Keratinocyte (primary cell): ENCODE results near the gene SERPINB1. TPM values are rescaled to one million over a fixed set of nuclear protein-coding genes. Genes with fewer than 3 reads are reported as not detected.
"Not testable (repeated sequence)": the region's sequence is repeated elsewhere in the genome, so short reads cannot be mapped to it uniquely, and the experiment has no call there.

Source experiments
- DNase-seq: peaks from one replicate; pipeline ENCODE4 v3.0.0-alpha.2; 2011; ENCODE audit warnings: low read depth, missing footprints, low spot score
- FAIRE-seq: peaks from 2 replicates; lab custom pipeline; 2011; peaks lifted over from hg19 to GRCh38; lab: Jason Lieb, UNC
- H2AFZ ChIP-seq: 2 replicates; pipeline ENCODE4 v1.6.0; 2012; ENCODE audit warnings: low read length, control low read depth, inconsistent platforms; ENCODE audit not compliant: control insufficient read depth
- H3K27ac ChIP-seq: 2 replicates; pipeline ENCODE4 v1.5.1; 2011; ENCODE audit warnings: low read length; ENCODE audit not compliant: control insufficient read depth, insufficient read depth
- H3K27me3 ChIP-seq: 3 replicates; pipeline ENCODE4 v1.6.0; 2011; ENCODE audit warnings: low read length; ENCODE audit not compliant: control insufficient read depth, insufficient read depth; ENCODE audit errors: extremely low read depth
- H3K36me3 ChIP-seq, 2 experiments: 2 replicates in 1 of 2; 3 replicates in 1 of 2; pipeline ENCODE4 v1.5.1; 2011; ENCODE audit warnings: low read length in 2 of 2, mild to moderate bottlenecking in 1 of 2; ENCODE audit not compliant: control insufficient read depth in 2 of 2, insufficient read depth in 2 of 2; ENCODE audit errors: extremely low read depth in 1 of 2
- H3K4me1 ChIP-seq: 3 replicates; pipeline ENCODE4 v1.5.1; 2011; ENCODE audit warnings: low read length; ENCODE audit not compliant: control insufficient read depth, insufficient read depth; ENCODE audit errors: extremely low read depth
- H3K4me2 ChIP-seq: 3 replicates; pipeline ENCODE4 v1.6.0; 2011; ENCODE audit warnings: low read depth, low read length; ENCODE audit not compliant: control insufficient read depth, insufficient read depth; ENCODE audit errors: extremely low read depth
- H3K4me3 ChIP-seq, 3 experiments: fragments of 200-600 bp in 1 of 3; sonication (generic) in 1 of 3; 2 replicates in 2 of 3; 3 replicates in 1 of 3; pipeline ENCODE4 v1.5.1; 2011 to 2016; ENCODE audit warnings: low read length in 3 of 3, mild to moderate bottlenecking in 3 of 3, control low read depth in 2 of 3, inconsistent platforms in 1 of 3, low read depth in 1 of 3, mixed read lengths in 1 of 3, mixed run types in 1 of 3, moderate library complexity in 1 of 3; ENCODE audit not compliant: control insufficient read depth in 2 of 3, insufficient read depth in 2 of 3; ENCODE audit errors: extremely low read depth in 1 of 3
- H3K79me2 ChIP-seq: 2 replicates; pipeline ENCODE4 v1.6.0; 2012; ENCODE audit warnings: low read length; ENCODE audit not compliant: control insufficient read depth, insufficient read depth
- H3K9ac ChIP-seq: 3 replicates; pipeline ENCODE4 v1.6.0; 2011; ENCODE audit warnings: low read length; ENCODE audit not compliant: control insufficient read depth, insufficient read depth; ENCODE audit errors: extremely low read depth
- H3K9me1 ChIP-seq: 3 replicates; pipeline ENCODE4 v1.6.0; 2011; ENCODE audit warnings: low read length; ENCODE audit not compliant: control insufficient read depth, insufficient read depth; ENCODE audit errors: extremely low read depth
- H3K9me3 ChIP-seq: 2 replicates; pipeline ENCODE4 v1.5.1; 2012; ENCODE audit warnings: low read depth, low read length; ENCODE audit not compliant: control insufficient read depth
- H4K20me1 ChIP-seq: 3 replicates; pipeline ENCODE4 v1.6.0; 2011; ENCODE audit warnings: low read length; ENCODE audit not compliant: control insufficient read depth, insufficient read depth; ENCODE audit errors: extremely low read depth
- EZH2 ChIP-seq: IDR thresholded peaks from one replicate; pipeline ENCODE4 v1.6.1; 2012; ENCODE audit warnings: inconsistent platforms, mild to moderate bottlenecking, low read length, moderate library complexity
- dilution Hi-C: fragments of 300-500 bp; cut with MboI; formaldehyde crosslinking; loops from one replicate; pipeline ENCODE4 v1.7.0; 2020; ENCODE audit warnings: low sequenced_read_pairs; ENCODE audit not compliant: extremely low pct_ligation_motif_present
- polyA plus RNA-seq, 5 experiments: library from polyadenylated mRNA; depleted of rRNA in 3 of 5; stranded (reverse) in 3 of 5; stranded (forward) in 1 of 5; unstranded in 1 of 5; fragments of >200 nt; gene quantifications; 1 replicate in 1 of 5; 2 replicates in 3 of 5; 3 replicates in 1 of 5; pipeline versions ENCODE4 v1.2.1 to v1.2.3, GENCODE V29; 2011 to 2012; ENCODE audit warnings: missing spikeins in 2 of 5, low read depth in 1 of 5, low replicate concordance in 1 of 5
- TF ChIP-seq, protein P1 (sequence below), 3 experiments: IDR thresholded peaks in 1 of 3; conservative IDR thresholded peaks in 1 of 3; optimal IDR thresholded peaks in 1 of 3; 2 replicates in 2 of 3; 3 replicates in 1 of 3; pipeline versions ENCODE3 to v1.5.1; 2011; ENCODE audit warnings: low read length in 3 of 3, mild to moderate bottlenecking in 3 of 3, moderate library complexity in 2 of 3, control low read depth in 1 of 3, inconsistent platforms in 1 of 3; ENCODE audit not compliant: insufficient read depth in 2 of 3; ENCODE audit errors: extremely low read depth in 1 of 3

Gene SERPINB1
- polyA plus RNA-seq, 1 donor (not counting 4 experiments of a cell fraction or from before 2014, with no cell fraction given), result 71.9 TPM

DNA sequence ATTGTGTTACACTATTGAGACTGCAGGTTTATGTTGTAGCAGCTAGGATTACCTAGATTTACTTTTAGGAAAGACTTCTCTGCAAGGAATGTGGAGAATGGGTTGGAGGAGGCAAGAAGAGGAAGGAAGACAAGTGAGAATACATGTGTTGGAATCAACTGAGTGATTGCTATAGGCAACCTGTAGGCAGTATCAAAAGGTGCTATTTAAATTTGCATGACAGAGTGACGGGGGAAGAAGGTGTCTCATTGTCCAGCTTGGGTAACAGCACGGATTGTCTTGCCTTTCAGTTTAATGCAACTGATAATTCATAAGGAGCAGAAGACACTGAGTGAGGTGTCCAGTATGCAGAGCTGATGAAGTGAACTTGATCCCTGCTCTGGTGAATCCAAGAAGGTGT lies 42.0 kb upstream of the SERPINB1 start:
- no peak for DNase-seq
- Histone ChIP-seq H3K36me3 (no peaks in the 10 kb centered on the region), H4K20me1 (no peaks in the 10 kb centered on the region), H3K79me2 (no peaks in the 10 kb centered on the region), H3K27ac (no peak overlapping the region), H3K4me2 (no peak overlapping the region), H3K9me3 (no peaks in the 10 kb centered on the region), H3K9ac (no peak overlapping the region), H3K4me1 (no peaks in the 10 kb centered on the region), H3K4me3 (no peak overlapping the region), H3K27me3 (no peaks in the 10 kb centered on the region), H2AFZ (no peak overlapping the region), H3K9me1 (no peaks in the 10 kb centered on the region)
- no peak for TF ChIP-seq EZH2
- TF ChIP-seq, protein P1, sequence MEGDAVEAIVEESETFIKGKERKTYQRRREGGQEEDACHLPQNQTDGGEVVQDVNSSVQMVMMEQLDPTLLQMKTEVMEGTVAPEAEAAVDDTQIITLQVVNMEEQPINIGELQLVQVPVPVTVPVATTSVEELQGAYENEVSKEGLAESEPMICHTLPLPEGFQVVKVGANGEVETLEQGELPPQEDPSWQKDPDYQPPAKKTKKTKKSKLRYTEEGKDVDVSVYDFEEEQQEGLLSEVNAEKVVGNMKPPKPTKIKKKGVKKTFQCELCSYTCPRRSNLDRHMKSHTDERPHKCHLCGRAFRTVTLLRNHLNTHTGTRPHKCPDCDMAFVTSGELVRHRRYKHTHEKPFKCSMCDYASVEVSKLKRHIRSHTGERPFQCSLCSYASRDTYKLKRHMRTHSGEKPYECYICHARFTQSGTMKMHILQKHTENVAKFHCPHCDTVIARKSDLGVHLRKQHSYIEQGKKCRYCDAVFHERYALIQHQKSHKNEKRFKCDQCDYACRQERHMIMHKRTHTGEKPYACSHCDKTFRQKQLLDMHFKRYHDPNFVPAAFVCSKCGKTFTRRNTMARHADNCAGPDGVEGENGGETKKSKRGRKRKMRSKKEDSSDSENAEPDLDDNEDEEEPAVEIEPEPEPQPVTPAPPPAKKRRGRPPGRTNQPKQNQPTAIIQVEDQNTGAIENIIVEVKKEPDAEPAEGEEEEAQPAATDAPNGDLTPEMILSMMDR (optimal IDR thresholded peaks at IDR 0.05 in 1 of 3, IDR thresholded peaks at IDR 0.05 in 1 of 3, conservative IDR thresholded peaks at IDR 0.05 in 1 of 3; ENCODE audit: extremely low read depth in 1 of 3, insufficient read depth in 2 of 3, low read length in 3 of 3), result no peak
- dilution Hi-C loops, result no loop called here
- no peak for FAIRE-seq

DNA sequence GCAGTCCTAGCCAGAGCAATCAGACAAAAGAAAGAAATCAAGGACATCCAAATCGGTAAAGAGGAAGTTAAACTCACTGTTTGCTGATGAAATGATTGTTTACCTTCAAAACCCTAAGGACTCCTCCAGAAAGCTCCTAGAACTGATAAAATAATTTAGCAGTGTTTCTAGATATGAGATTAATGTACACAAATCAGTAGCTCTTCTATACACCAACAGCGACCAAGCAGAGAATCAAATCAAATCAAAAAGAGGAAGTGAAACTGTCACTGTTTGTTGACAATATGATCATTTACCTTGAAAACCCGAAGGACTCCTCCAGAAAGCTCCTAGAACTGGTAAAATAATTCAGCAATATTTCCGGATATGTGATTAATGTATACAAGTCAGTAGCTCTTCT lies 39.8 kb upstream of the SERPINB1 start:
- FAIRE-seq (no peak), DNase-seq (no peak)
- no peaks in the 10 kb centered on the region for H3K9me3 ChIP-seq
- no peaks in the 10 kb centered on the region for H3K36me3 ChIP-seq
- no peak overlapping the region for H2AFZ ChIP-seq
- H4K20me1 ChIP-seq, result no peaks in the 10 kb centered on the region
- no peaks in the 10 kb centered on the region for H3K9me1 ChIP-seq
- peaks cover 1% of the 10 kb centered on the region for H3K27me3 ChIP-seq
- no peak overlapping the region for H3K4me3 ChIP-seq
- no peak overlapping the region for H3K9ac ChIP-seq
- TF ChIP-seq, protein P1 (optimal IDR thresholded peaks at IDR 0.05 in 1 of 3, IDR thresholded peaks at IDR 0.05 in 1 of 3, conservative IDR thresholded peaks at IDR 0.05 in 1 of 3; ENCODE audit: extremely low read depth in 1 of 3, insufficient read depth in 2 of 3, low read length in 3 of 3), result no peak
- no peak for TF ChIP-seq EZH2
- no peaks in the 10 kb centered on the region for H3K79me2 ChIP-seq
- H3K4me1 ChIP-seq, result peaks cover 12% of the 10 kb centered on the region
- H3K4me2 ChIP-seq, result no peak overlapping the region
- no peak overlapping the region for H3K27ac ChIP-seq
- dilution Hi-C loops, result no loop called here

DNA sequence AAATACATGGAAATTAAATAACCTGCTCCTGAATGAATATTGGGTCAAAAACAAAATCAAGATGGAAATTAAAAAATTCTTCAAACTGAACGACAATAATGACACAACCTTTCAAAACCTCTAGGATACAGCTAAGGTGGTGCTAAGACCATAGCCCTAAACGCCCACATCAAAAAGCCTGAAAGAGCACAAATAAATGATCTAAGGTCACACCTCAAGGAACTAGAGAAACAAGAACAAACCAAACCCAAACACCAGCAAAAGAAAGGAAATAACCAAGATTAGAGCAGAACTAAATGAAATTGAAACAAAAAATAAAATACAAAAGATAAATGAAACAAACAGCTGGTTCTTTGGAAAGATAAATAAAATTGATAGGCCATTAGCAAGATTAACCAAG lies 38.5 kb upstream of the SERPINB1 start:
- H3K27ac ChIP-seq, H3K4me2 ChIP-seq, H3K79me2 ChIP-seq, H3K9me3 ChIP-seq, H3K4me3 ChIP-seq, FAIRE-seq, H2AFZ ChIP-seq, H3K9ac ChIP-seq, DNase-seq, H3K36me3 ChIP-seq, dilution Hi-C loops, H4K20me1 ChIP-seq, H3K9me1 ChIP-seq, H3K27me3 ChIP-seq: not testable (repeated sequence)
- H3K4me1 ChIP-seq, result peaks cover 16% of the 10 kb centered on the region
